Natural killer cell (primary cell): Measurements from ENCODE around the gene CAB39. TPM values are rescaled to one million over a fixed set of nuclear protein-coding genes. Genes with fewer than 3 reads are reported as not detected.
A peak's percentile ranks its signal among the peaks of the same experiment; 100 is the strongest.

Experiments used
- ATAC-seq, 3 donors: fragments of 150-1000 bp in 2 of 3; fragments of 200-7000 bp in 1 of 3; cut with Tn5 transposase; 1 replicate in 1 of 3; 2 replicates in 2 of 3; pipeline ENCODE4 v1.10.0; 2021; ENCODE audit warnings: mild to moderate bottlenecking in 2 of 3, moderate library complexity in 2 of 3
- DNase-seq, 2 donors: peaks; one replicate each; pipeline versions ENCODE4 v3.0.0 to v3.0.0-alpha.2; 2013 to 2021; ENCODE audit warnings: mixed read lengths in 1 of 2
- H3K27ac ChIP-seq: one replicate; pipeline ENCODE4 v1.5.1; 2013; ENCODE audit warnings: mild to moderate bottlenecking, low read length
- H3K27me3 ChIP-seq: one replicate; pipeline ENCODE4 v1.6.1; 2013; ENCODE audit warnings: low read length; ENCODE audit not compliant: control insufficient read depth, insufficient read depth
- H3K36me3 ChIP-seq: one replicate; pipeline ENCODE4 v1.6.1; 2013; ENCODE audit warnings: low read length; ENCODE audit not compliant: control insufficient read depth, insufficient read depth
- H3K4me1 ChIP-seq: one replicate; pipeline ENCODE4 v1.6.1; 2013; ENCODE audit warnings: low read length; ENCODE audit not compliant: control insufficient read depth, insufficient read depth
- H3K4me3 ChIP-seq: one replicate; pipeline ENCODE4 v1.5.1; 2013; ENCODE audit warnings: low read length
- H3K9me3 ChIP-seq: one replicate; pipeline ENCODE4 v1.6.1; 2013; ENCODE audit warnings: low read length; ENCODE audit not compliant: control insufficient read depth, insufficient read depth
- H3K27ac Mint-ChIP-seq, 2 donors: one replicate each; pipeline ENCODE4 v1.8.0; 2022; ENCODE audit warnings: mild to moderate bottlenecking in 2 of 2, mixed read lengths in 2 of 2, moderate library complexity in 1 of 2
- H3K27me3 Mint-ChIP-seq, 2 donors: one replicate each; pipeline ENCODE4 v1.8.0; 2022; ENCODE audit warnings: low read depth in 2 of 2, mixed read lengths in 2 of 2
- H3K36me3 Mint-ChIP-seq: one replicate; pipeline ENCODE4 v1.8.0; 2022; ENCODE audit warnings: mixed read lengths
- H3K4me1 Mint-ChIP-seq, 2 donors: one replicate each; pipeline ENCODE4 v1.8.0; 2022; ENCODE audit warnings: mixed read lengths in 2 of 2
- H3K4me3 Mint-ChIP-seq: one replicate; pipeline ENCODE4 v1.8.0; 2022; ENCODE audit warnings: mild to moderate bottlenecking, moderate library complexity, mixed read lengths
- H3K9me3 Mint-ChIP-seq, 2 donors: one replicate each; pipeline ENCODE4 v1.8.0; 2022; ENCODE audit warnings: mixed read lengths in 2 of 2
- CTCF ChIP-seq: fragments of 200-600 bp; IDR thresholded peaks from one replicate; pipeline ENCODE4 v1.8.0; 2022; ENCODE audit warnings: antibody characterized with exemption
- WGBS: methylation state at CpG from one replicate; pipeline ENCODE4 v1.1.7; 2013; ENCODE audit warnings: missing lambda C conversion rate; ENCODE audit not compliant: insufficient coverage; 5-methylcytosine and 5-hydroxymethylcytosine counted together
- intact Hi-C: fragments of 100-400 bp; cut with micrococcal nuclease; formaldehyde crosslinking; loops from one replicate; pipeline ENCODE4 v1.14.2; 2022
- total RNA-seq, 4 donors: library from RNA; stranded (reverse); fragments of 120-200 nt in 1 of 4; gene quantifications; one replicate each; pipeline versions ENCODE4 v1.2.3 to v1.2.4, GENCODE V29; 2013 to 2022

The CAB39 gene
- total RNA-seq, 3 donors from 2014 or later (not counting 1 experiment from before 2014, with no cell fraction given), result 75.4 to 96.5 (median 90.5) TPM

GRCh38 chr2:230795856-230796255, 83.2 kb downstream of the CAB39 start:
- TF ChIP-seq CTCF, result no peak
- DNase-seq (no peak), ATAC-seq (no peak)
- H3K9me3 ChIP-seq, result no peaks in the 10 kb centered on the region
- H3K27me3 ChIP-seq, result no peaks in the 10 kb centered on the region
- Mint-ChIP-seq H3K27me3 (no peaks in the 10 kb centered on the region), H3K36me3 (peaks cover 11% of the 10 kb centered on the region), H3K4me3 (no peak overlapping the region), H3K27ac (no peak overlapping the region), H3K9me3 (no peaks in the 10 kb centered on the region), H3K4me1 (peaks cover 38 to 39% of the 10 kb centered on the region in 2 donors)
- no peak overlapping the region for H3K27ac ChIP-seq
- H3K4me1 ChIP-seq, result peaks cover 21% of the 10 kb centered on the region
- H3K36me3 ChIP-seq, result peaks cover 36% of the 10 kb centered on the region
- intact Hi-C loops, result loop anchor here (2.0 to 10.0 kb wide), 3 partner anchors 39 to 381 kb away; partner anchors contain the start of gene SP100
- no peak overlapping the region for H3K4me3 ChIP-seq
- WGBS, result 94% methylated on average over 4 of the region's 4 CpGs

GRCh38 chr2:230796280-230796862, 83.7 kb downstream of the CAB39 start:
- Mint-ChIP-seq H3K27me3 (no peaks in the 10 kb centered on the region), H3K27ac (no peak overlapping the region), H3K36me3 (peaks cover 10% of the 10 kb centered on the region), H3K4me1 (peaks cover 36 to 37% of the 10 kb centered on the region in 2 donors), H3K4me3 (no peak overlapping the region), H3K9me3 (no peaks in the 10 kb centered on the region)
- intact Hi-C loops, result loop anchor here (5.0 to 10.0 kb wide), 2 partner anchors 134 to 382 kb away; partner anchors contain the start of gene SP100
- H3K27me3 ChIP-seq, result no peaks in the 10 kb centered on the region
- H3K4me3 ChIP-seq, result no peak overlapping the region
- H3K27ac ChIP-seq, result no peak overlapping the region
- DNase-seq (no peak), ATAC-seq (no peak)
- TF ChIP-seq CTCF, result no peak
- H3K36me3 ChIP-seq, result peaks cover 36% of the 10 kb centered on the region
- peaks cover 21% of the 10 kb centered on the region for H3K4me1 ChIP-seq
- H3K9me3 ChIP-seq, result no peaks in the 10 kb centered on the region
- 91% methylated on average over 4 of the region's 4 CpGs for WGBS

GRCh38 chr2:230797515-230798495, 85.2 kb downstream of the CAB39 start:
- Histone ChIP-seq H3K4me3 (no peak overlapping the region), H3K4me1 (peaks cover 21% of the 10 kb centered on the region), H3K27ac (no peak overlapping the region), H3K27me3 (no peaks in the 10 kb centered on the region), H3K36me3 (peaks cover 25% of the 10 kb centered on the region), H3K9me3 (no peaks in the 10 kb centered on the region)
- H3K4me1 Mint-ChIP-seq, result peaks cover 29 to 31% of the 10 kb centered on the region in 2 donors
- H3K4me3 Mint-ChIP-seq, result no peak overlapping the region
- peak in 1 of 2 donors; percentile 33 for DNase-seq
- no peaks in the 10 kb centered on the region for H3K27me3 Mint-ChIP-seq
- no peak for ATAC-seq
- H3K27ac Mint-ChIP-seq, result no peak overlapping the region
- intact Hi-C loops, result loop anchor here (1.0 to 10.0 kb wide), 3 partner anchors 17 to 383 kb away; partner anchors contain the start of gene SP100
- peaks cover 10% of the 10 kb centered on the region for H3K36me3 Mint-ChIP-seq
- no peaks in the 10 kb centered on the region for H3K9me3 Mint-ChIP-seq
- no peak for TF ChIP-seq CTCF
- WGBS, result 71% methylated on average over 8 of the region's 8 CpGs
